Endothelial cell of umbilical vein (primary cell): ENCODE results near the gene RYR3. TPM values are rescaled to one million over a fixed set of nuclear protein-coding genes. Genes with fewer than 3 reads are reported as not detected.

Experiments
- BruUV-seq: library from RNA; stranded (reverse); fragments of 400-500 nt; replicated peaks from 2 replicates; lab custom pipeline; 2021; lab: Mats Ljungman, UMichigan
- CTCF ChIA-PET: fragments of 300-600, 350-600 bp; sonication (Branson Sonifier 250); formaldehyde crosslinking; loops from one replicate; lab custom pipeline; 2021; ENCODE audit warnings: antibody characterized with exemption, inconsistent platforms; lab: Charles Lee
- POLR2A ChIA-PET: fragments of 300-600, 350-600 bp; sonication (Branson Sonifier 250); formaldehyde crosslinking; loops from one replicate; lab custom pipeline; 2021; ENCODE audit warnings: antibody characterized with exemption, inconsistent platforms; lab: Charles Lee
- DNase-seq: peaks from one replicate; pipeline ENCODE4 v3.0.0-alpha.2; 2011; ENCODE audit warnings: low read depth, low spot score
- FAIRE-seq: peaks from 2 replicates; lab custom pipeline; 2011; peaks lifted over from hg19 to GRCh38; lab: Jason Lieb, UNC
- H2AFZ ChIP-seq: 2 replicates; pipeline ENCODE4 v1.6.0; 2012; ENCODE audit warnings: low read depth, low read length, control low read depth, inconsistent platforms
- H3K27ac ChIP-seq: 2 replicates; pipeline ENCODE4 v1.5.1; 2011; ENCODE audit warnings: low read depth, mild to moderate bottlenecking, control low read depth, low read length, moderate library complexity; ENCODE audit not compliant: insufficient read depth
- H3K27me3 ChIP-seq, 2 experiments: 2 replicates each; pipeline versions ENCODE4 v1.6.0 to v1.6.1; 2011; ENCODE audit warnings: low read length in 2 of 2, mixed read lengths in 1 of 2; ENCODE audit not compliant: control insufficient read depth in 2 of 2, insufficient read depth in 2 of 2
- H3K36me3 ChIP-seq, 2 experiments: 2 replicates in 1 of 2; 3 replicates in 1 of 2; pipeline ENCODE4 v1.5.1; 2011; ENCODE audit warnings: low read length in 2 of 2, mild to moderate bottlenecking in 1 of 2, moderate library complexity in 1 of 2; ENCODE audit not compliant: control insufficient read depth in 2 of 2, insufficient read depth in 2 of 2; ENCODE audit errors: extremely low read depth in 1 of 2
- H3K4me1 ChIP-seq: 3 replicates; pipeline ENCODE4 v1.5.1; 2011; ENCODE audit warnings: mild to moderate bottlenecking, low read length; ENCODE audit not compliant: control insufficient read depth, insufficient read depth; ENCODE audit errors: extremely low read depth
- H3K4me2 ChIP-seq: 2 replicates; pipeline ENCODE4 v1.6.1; 2011; ENCODE audit warnings: low read length, control low read depth, mixed read lengths; ENCODE audit not compliant: insufficient read depth
- H3K4me3 ChIP-seq, 3 experiments: fragments of 200-600 bp in 1 of 3; sonication (generic), shearing (Covaris generic) in 1 of 3; replicated peaks in 1 of 3; 2 replicates each; pipeline ENCODE4 v1.5.1; 2011 to 2016; ENCODE audit warnings: control low read depth in 3 of 3, low read length in 3 of 3, mild to moderate bottlenecking in 2 of 3, inconsistent platforms in 1 of 3, low read depth in 1 of 3, moderate library complexity in 1 of 3; ENCODE audit not compliant: insufficient read depth in 1 of 3
- H3K79me2 ChIP-seq: 2 replicates; pipeline ENCODE4 v1.6.0; 2012; ENCODE audit warnings: low read length, inconsistent platforms; ENCODE audit not compliant: control insufficient read depth, insufficient read depth
- H3K9ac ChIP-seq: replicated peaks from 2 replicates; pipeline ENCODE3; 2011; ENCODE audit warnings: low read length, control low read depth; ENCODE audit not compliant: insufficient read depth; ENCODE audit errors: extremely low read depth
- H3K9me1 ChIP-seq: replicated peaks from 3 replicates; pipeline ENCODE4 v1.6.0; 2011; ENCODE audit warnings: mild to moderate bottlenecking, low read length; ENCODE audit not compliant: control insufficient read depth, insufficient read depth; ENCODE audit errors: extremely low read depth
- H3K9me3 ChIP-seq: replicated peaks from 2 replicates; pipeline ENCODE4 v1.5.1; 2012; ENCODE audit warnings: low read length, inconsistent platforms; ENCODE audit not compliant: control insufficient read depth, insufficient read depth
- H4K20me1 ChIP-seq: replicated peaks from 2 replicates; pipeline ENCODE3; 2011; ENCODE audit warnings: mild to moderate bottlenecking, low read length; ENCODE audit not compliant: control insufficient read depth, insufficient read depth; ENCODE audit errors: extremely low read depth
- CTCF ChIP-seq, 2 donors: IDR thresholded peaks; 1 replicate in 1 of 2; 2 replicates in 1 of 2; pipeline ENCODE4 v1.5.1; 2011; ENCODE audit warnings: low read length in 2 of 2, mild to moderate bottlenecking in 2 of 2, moderate library complexity in 2 of 2, control low read depth in 1 of 2, inconsistent platforms in 1 of 2, low read depth in 1 of 2; ENCODE audit not compliant: insufficient read depth in 1 of 2; ENCODE audit errors: extremely low read depth in 1 of 2
- EZH2 ChIP-seq: IDR thresholded peaks from 2 replicates; pipeline ENCODE4 v1.6.1; 2012; ENCODE audit warnings: borderline replicate concordance, low read depth, mild to moderate bottlenecking, moderate library complexity, low read length, inconsistent platforms; ENCODE audit not compliant: severe bottlenecking
- FOS ChIP-seq: IDR thresholded peaks from 2 replicates; pipeline ENCODE4 v1.6.1; 2011; ENCODE audit warnings: mild to moderate bottlenecking, low read length, moderate library complexity, borderline replicate concordance; ENCODE audit not compliant: insufficient read depth
- GATA2 ChIP-seq: IDR thresholded peaks from 2 replicates; pipeline ENCODE4 v1.7.0; 2011; ENCODE audit warnings: low read depth, mild to moderate bottlenecking, moderate library complexity, mixed read lengths, low read length; ENCODE audit not compliant: insufficient read length, insufficient read depth
- JUN ChIP-seq: IDR thresholded peaks from 2 replicates; pipeline ENCODE4 v1.6.1; 2011; ENCODE audit warnings: borderline replicate concordance, low read depth; ENCODE audit not compliant: insufficient read length, insufficient read depth
- MAX ChIP-seq: IDR thresholded peaks from 2 replicates; pipeline ENCODE4 v1.6.1; 2011; ENCODE audit not compliant: insufficient read depth, insufficient read length
- MYC ChIP-seq: IDR thresholded peaks from one replicate; pipeline ENCODE4 v1.6.1; 2011; ENCODE audit warnings: mild to moderate bottlenecking, low read depth, low read length
- POLR2A ChIP-seq: IDR thresholded peaks from 2 replicates; pipeline ENCODE4 v1.6.1; 2012; ENCODE audit warnings: low read depth, mild to moderate bottlenecking, control low read depth, low read length
- POLR2AphosphoS5 ChIP-seq: IDR thresholded peaks from 2 replicates; pipeline ENCODE4 v1.6.1; 2012; ENCODE audit warnings: low read depth, mild to moderate bottlenecking, control low read depth, low read length, moderate library complexity; ENCODE audit not compliant: insufficient read depth
- dilution Hi-C: fragments of 300-500 bp; cut with MboI; formaldehyde crosslinking; loops from one replicate; pipeline ENCODE4 v1.15.0; 2019; ENCODE audit warnings: low sequenced_read_pairs; ENCODE audit not compliant: extremely low pct_ligation_motif_present
- intact Hi-C: fragments of 100-400 bp; cut with micrococcal nuclease; formaldehyde crosslinking; loops from one replicate; pipeline ENCODE4 v1.10.0; 2022
- polyA plus RNA-seq, 4 experiments: library from polyadenylated mRNA; depleted of rRNA in 3 of 4; stranded (reverse) in 3 of 4; unstranded in 1 of 4; fragments of >200 nt; gene quantifications; 2 replicates each; pipeline versions ENCODE4 v1.2.1 to v1.2.3, GENCODE V29; 2011 to 2012; ENCODE audit warnings: missing spikeins in 1 of 4
- total RNA-seq: library from RNA; stranded (reverse); gene quantifications from 2 replicates; pipeline ENCODE4 v1.2.3, GENCODE V29; 2021

The RYR3 gene
- total and polyA plus RNA-seq, 2 donors (not counting 3 experiments of a cell fraction or from before 2014, with no cell fraction given): not detected

GRCh38 chr15:33534642-33535041 is 223.9 kb downstream of the RYR3 start:
- no peak for DNase-seq
- ChIA-PET POLR2A (no interaction called here), CTCF (no interaction called here)
- intact Hi-C loops (no loop called here), dilution Hi-C loops (no loop called here)
- Histone ChIP-seq H3K9ac (no peak overlapping the region), H3K4me1 (no peaks in the 10 kb centered on the region), H3K36me3 (no peaks in the 10 kb centered on the region), H3K27ac (no peak overlapping the region), H3K4me3 (no peak overlapping the region), H4K20me1 (no peaks in the 10 kb centered on the region), H3K27me3 (peaks cover 0 to 3% of the 10 kb centered on the region in 2 experiments), H3K9me3 (no peaks in the 10 kb centered on the region), H3K79me2 (no peaks in the 10 kb centered on the region), H2AFZ (no peak overlapping the region), H3K9me1 (no peaks in the 10 kb centered on the region), H3K4me2 (no peak overlapping the region)
- FAIRE-seq: no peak
- BruUV-seq: no TSS peak
- TF ChIP-seq FOS: no peak
- no peak for TF ChIP-seq POLR2AphosphoS5
- no peak for TF ChIP-seq CTCF (IDR thresholded peaks at IDR 0.05; ENCODE audit: extremely low read depth in 1 of 2, insufficient read depth in 1 of 2, low read depth in 1 of 2, low read length in 2 of 2)
- TF ChIP-seq MAX: no peak
- no peak for TF ChIP-seq POLR2A
- no peak for TF ChIP-seq EZH2
- TF ChIP-seq JUN: no peak
- TF ChIP-seq MYC: no peak
- no peak for TF ChIP-seq GATA2
